NB4 (cell line): Measurements from ENCODE around the gene SSTR1.

ENCODE experiments used
- DNase-seq: peaks from one replicate; pipeline ENCODE4 v3.0.0; 2010; ENCODE audit warnings: low read depth
- H3K4me3 ChIP-seq: one replicate; pipeline ENCODE4 v1.5.1; 2011; ENCODE audit warnings: mild to moderate bottlenecking, low read depth, low read length, moderate library complexity
- CTCF ChIP-seq: IDR thresholded peaks from one replicate; pipeline ENCODE4 v1.5.1; 2012; ENCODE audit warnings: low read depth, low read length
- MAX ChIP-seq: IDR thresholded peaks from 2 replicates; pipeline ENCODE4 v1.6.1; 2011; ENCODE audit warnings: low read depth, low read length
- MYC ChIP-seq: IDR thresholded peaks from 2 replicates; pipeline ENCODE4 v1.6.1; 2011; ENCODE audit warnings: low read depth, low read length
- POLR2A ChIP-seq: IDR thresholded peaks from 2 replicates; pipeline ENCODE4 v1.6.1; 2011; ENCODE audit warnings: mild to moderate bottlenecking; ENCODE audit not compliant: insufficient read length; ENCODE audit errors: extremely low read depth

SSTR1 gene

GRCh38 chr14:38217553-38217952 is 9.8 kb downstream of the SSTR1 start:
- no peak for DNase-seq
- TF ChIP-seq POLR2A (no peak), MYC (no peak), CTCF (no peak), MAX (no peak)
- no peak overlapping the region for H3K4me3 ChIP-seq

GRCh38 chr14:38221077-38221476 is 13.4 kb downstream of the SSTR1 start:
- H3K4me3 ChIP-seq, result no peak overlapping the region
- DNase-seq, result no peak
- TF ChIP-seq MYC, result no peak
- TF ChIP-seq MAX, result no peak
- no peak for TF ChIP-seq CTCF
- TF ChIP-seq POLR2A, result no peak

- no peak for DNase-seq
- no peak for TF ChIP-seq POLR2A
- TF ChIP-seq MAX, result no peak
- no peak for TF ChIP-seq MYC
- no peak for TF ChIP-seq CTCF
- no peak overlapping the region for H3K4me3 ChIP-seq
Measured at GRCh38 chr14:38224338-38224737, 16.6 kb downstream of the SSTR1 start.

GRCh38 chr14:38225946-38226345 is 18.2 kb downstream of the SSTR1 start:
- DNase-seq, result no peak
- TF ChIP-seq MAX (no peak), CTCF (no peak), POLR2A (no peak), MYC (no peak)

GRCh38 chr14:38226366-38226765 is 18.7 kb downstream of the SSTR1 start:
- TF ChIP-seq MAX, result no peak
- no peak for TF ChIP-seq POLR2A
- no peak for TF ChIP-seq MYC
- TF ChIP-seq CTCF, result no peak
- no peak for DNase-seq
- no peak overlapping the region for H3K4me3 ChIP-seq

More at GRCh38 chr14:38225946-38226345, 18.2 kb downstream of the SSTR1 start:
- H3K4me3 ChIP-seq, result no peak overlapping the region

GRCh38 chr14:38233218-38233617 is 25.5 kb downstream of the SSTR1 start:
- DNase-seq, result no peak
- H3K4me3 ChIP-seq, result no peak overlapping the region
- TF ChIP-seq CTCF, result no peak
- TF ChIP-seq MYC, result no peak
- no peak for TF ChIP-seq MAX
- no peak for TF ChIP-seq POLR2A
